Fibroblast of lung (primary cell): Measurements from ENCODE around the gene ITPR2. TPM values are rescaled to one million over a fixed set of nuclear protein-coding genes. Genes with fewer than 3 reads are reported as not detected.

ENCODE experiments used
- DNase-seq, 2 donors: peaks; one replicate each; pipeline versions ENCODE4 v3.0.0 to v3.0.0-alpha.2; 2010; ENCODE audit warnings: low read depth in 2 of 2
- H2AFZ ChIP-seq: 2 replicates; pipeline ENCODE4 v1.5.1; 2012; ENCODE audit warnings: low read length, control low read depth, inconsistent platforms
- H3K27ac ChIP-seq: 2 replicates; pipeline ENCODE4 v1.5.1; 2011; ENCODE audit warnings: low read length, control low read depth; ENCODE audit not compliant: insufficient read depth
- H3K27me3 ChIP-seq: 2 replicates; pipeline ENCODE4 v1.5.1; 2011; ENCODE audit warnings: mild to moderate bottlenecking, low read length; ENCODE audit not compliant: control insufficient read depth, insufficient read depth
- H3K36me3 ChIP-seq: 2 replicates; pipeline ENCODE4 v1.5.1; 2011; ENCODE audit warnings: low read length; ENCODE audit not compliant: control insufficient read depth, insufficient read depth
- H3K4me1 ChIP-seq: 2 replicates; pipeline ENCODE4 v1.5.1; 2011; ENCODE audit warnings: low read length; ENCODE audit not compliant: control insufficient read depth, insufficient read depth; ENCODE audit errors: extremely low read depth
- H3K4me2 ChIP-seq: 2 replicates; pipeline ENCODE4 v1.5.1; 2011; ENCODE audit warnings: low read length, control low read depth; ENCODE audit not compliant: insufficient read depth; ENCODE audit errors: extremely low read depth
- H3K4me3 ChIP-seq, 4 experiments: fragments of 200-600 bp in 1 of 4; sonication (generic) in 1 of 4; replicated peaks in 1 of 4; 2 replicates each; pipeline ENCODE4 v1.5.1; 2011 to 2016; ENCODE audit warnings: low read length in 4 of 4, low read depth in 3 of 4, mild to moderate bottlenecking in 3 of 4, control low read depth in 2 of 4, inconsistent platforms in 1 of 4, mixed read lengths in 1 of 4; ENCODE audit not compliant: insufficient read depth in 1 of 4; ENCODE audit errors: control extremely low read depth in 1 of 4
- H3K79me2 ChIP-seq: 2 replicates; pipeline ENCODE4 v1.5.1; 2012; ENCODE audit warnings: mild to moderate bottlenecking, low read length, inconsistent platforms; ENCODE audit not compliant: control insufficient read depth, insufficient read depth
- H3K9ac ChIP-seq: 2 replicates; pipeline ENCODE4 v1.5.1; 2011; ENCODE audit warnings: mild to moderate bottlenecking, low read length, control low read depth; ENCODE audit not compliant: insufficient read depth
- H3K9me3 ChIP-seq: 2 replicates; pipeline ENCODE4 v1.5.1; 2012; ENCODE audit warnings: low read depth, low read length; ENCODE audit not compliant: control insufficient read depth, insufficient read depth
- H4K20me1 ChIP-seq: 2 replicates; pipeline ENCODE4 v1.5.1; 2011; ENCODE audit warnings: low read length; ENCODE audit not compliant: control insufficient read depth, insufficient read depth; ENCODE audit errors: extremely low read depth
- EZH2 ChIP-seq: IDR thresholded peaks from 2 replicates; pipeline ENCODE4 v1.5.1; 2012; ENCODE audit warnings: low read length, control low read depth, mild to moderate bottlenecking; ENCODE audit errors: missing control alignments
- polyA plus RNA-seq, 2 donors: library from polyadenylated mRNA; depleted of rRNA in 1 of 2; stranded (reverse) in 1 of 2; unstranded in 1 of 2; fragments of >200 nt; gene quantifications; 2 replicates each; pipeline ENCODE4 v1.2.1, GENCODE V29; 2011 to 2012; ENCODE audit warnings: missing spikeins in 1 of 2
- total RNA-seq: library from RNA; depleted of rRNA; stranded (reverse); fragments of >200 nt; gene quantifications from 2 replicates; pipeline ENCODE4 v1.2.1, GENCODE V29; 2014
- TF ChIP-seq, protein P1 (sequence below), 2 donors: IDR thresholded peaks in 1 of 2; conservative IDR thresholded peaks in 1 of 2; 1 replicate in 1 of 2; 2 replicates in 1 of 2; pipeline ENCODE4 v1.5.1; 2011 to 2012; ENCODE audit warnings: low read length in 2 of 2, control low read depth in 1 of 2, inconsistent platforms in 1 of 2, low read depth in 1 of 2, mild to moderate bottlenecking in 1 of 2

ITPR2 gene
- total and polyA plus RNA-seq, 2 donors (not counting 1 experiment from before 2014, with no cell fraction given) = 5.1 to 24.6 TPM

DNA sequence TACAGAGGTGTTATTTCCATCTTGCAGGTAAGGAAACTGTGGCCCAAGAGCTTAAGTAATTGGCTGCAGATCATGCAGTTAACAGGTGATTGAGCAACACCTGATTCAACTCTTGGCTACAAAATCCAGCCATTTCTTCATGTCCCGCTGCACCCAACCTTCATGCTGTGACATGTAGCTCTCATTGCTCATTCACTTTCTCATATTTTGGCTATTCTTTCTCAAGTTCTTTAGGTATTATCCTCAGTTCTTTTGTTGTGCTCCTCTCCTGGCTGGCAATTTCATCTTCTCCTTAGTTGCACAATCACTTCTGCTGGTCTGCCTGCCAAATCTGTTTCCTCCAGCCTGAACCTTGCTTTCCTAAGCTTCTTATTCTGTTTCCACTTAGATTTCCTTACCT, 336.8 kb downstream of the ITPR2 start:
- Histone ChIP-seq H3K4me3 (no peak overlapping the region), H3K36me3 (no peaks in the 10 kb centered on the region), H2AFZ (no peak overlapping the region), H4K20me1 (no peaks in the 10 kb centered on the region), H3K4me1 (no peaks in the 10 kb centered on the region), H3K79me2 (no peaks in the 10 kb centered on the region), H3K27me3 (no peaks in the 10 kb centered on the region), H3K9me3 (no peaks in the 10 kb centered on the region), H3K4me2 (no peak overlapping the region), H3K9ac (no peak overlapping the region), H3K27ac (no peak overlapping the region)
- TF ChIP-seq, protein P1, sequence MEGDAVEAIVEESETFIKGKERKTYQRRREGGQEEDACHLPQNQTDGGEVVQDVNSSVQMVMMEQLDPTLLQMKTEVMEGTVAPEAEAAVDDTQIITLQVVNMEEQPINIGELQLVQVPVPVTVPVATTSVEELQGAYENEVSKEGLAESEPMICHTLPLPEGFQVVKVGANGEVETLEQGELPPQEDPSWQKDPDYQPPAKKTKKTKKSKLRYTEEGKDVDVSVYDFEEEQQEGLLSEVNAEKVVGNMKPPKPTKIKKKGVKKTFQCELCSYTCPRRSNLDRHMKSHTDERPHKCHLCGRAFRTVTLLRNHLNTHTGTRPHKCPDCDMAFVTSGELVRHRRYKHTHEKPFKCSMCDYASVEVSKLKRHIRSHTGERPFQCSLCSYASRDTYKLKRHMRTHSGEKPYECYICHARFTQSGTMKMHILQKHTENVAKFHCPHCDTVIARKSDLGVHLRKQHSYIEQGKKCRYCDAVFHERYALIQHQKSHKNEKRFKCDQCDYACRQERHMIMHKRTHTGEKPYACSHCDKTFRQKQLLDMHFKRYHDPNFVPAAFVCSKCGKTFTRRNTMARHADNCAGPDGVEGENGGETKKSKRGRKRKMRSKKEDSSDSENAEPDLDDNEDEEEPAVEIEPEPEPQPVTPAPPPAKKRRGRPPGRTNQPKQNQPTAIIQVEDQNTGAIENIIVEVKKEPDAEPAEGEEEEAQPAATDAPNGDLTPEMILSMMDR (conservative IDR thresholded peaks at IDR 0.05 in 1 of 2, IDR thresholded peaks at IDR 0.05 in 1 of 2; ENCODE audit: low read depth in 1 of 2, low read length in 2 of 2) = no peak
- no peak for TF ChIP-seq EZH2
- no peak for DNase-seq

- Histone ChIP-seq H4K20me1 (no peaks in the 10 kb centered on the region), H3K4me2 (no peak overlapping the region)
Observed at GRCh38 chr12:26493656-26494055, 339.3 kb downstream of the ITPR2 start.

GRCh38 chr12:26492406-26492805, 340.6 kb downstream of the ITPR2 start:
- no peaks in the 10 kb centered on the region for H3K9me3 ChIP-seq
- no peaks in the 10 kb centered on the region for H3K36me3 ChIP-seq
- DNase-seq = peak in 1 of 2 donors; percentile 12
- H3K27me3 ChIP-seq = no peaks in the 10 kb centered on the region
- H3K79me2 ChIP-seq = no peaks in the 10 kb centered on the region
- no peak overlapping the region for H3K9ac ChIP-seq
- H3K27ac ChIP-seq = no peak overlapping the region
- H3K4me3 ChIP-seq = no peak overlapping the region
- TF ChIP-seq, protein P1 (conservative IDR thresholded peaks at IDR 0.05 in 1 of 2, IDR thresholded peaks at IDR 0.05 in 1 of 2; ENCODE audit: low read depth in 1 of 2, low read length in 2 of 2) = no peak
- no peak for TF ChIP-seq EZH2
- no peaks in the 10 kb centered on the region for H3K4me1 ChIP-seq
- H3K4me2 ChIP-seq = no peak overlapping the region
- no peak overlapping the region for H2AFZ ChIP-seq
- no peaks in the 10 kb centered on the region for H4K20me1 ChIP-seq

More at GRCh38 chr12:26493656-26494055, 339.3 kb downstream of the ITPR2 start:
- Histone ChIP-seq H3K9ac (no peak overlapping the region), H2AFZ (no peak overlapping the region), H3K36me3 (no peaks in the 10 kb centered on the region), H3K4me1 (no peaks in the 10 kb centered on the region), H3K9me3 (no peaks in the 10 kb centered on the region), H3K27me3 (no peaks in the 10 kb centered on the region), H3K4me3 (no peak overlapping the region), H3K27ac (no peak overlapping the region), H3K79me2 (no peaks in the 10 kb centered on the region)
- DNase-seq = peak in 1 of 2 donors; percentile 63
- TF ChIP-seq EZH2 = no peak
- TF ChIP-seq, protein P1 (conservative IDR thresholded peaks at IDR 0.05 in 1 of 2, IDR thresholded peaks at IDR 0.05 in 1 of 2; ENCODE audit: low read depth in 1 of 2, low read length in 2 of 2) = no peak
